IMR-90 (cell line): ENCODE measurements around the gene HSD3B1.

Experiments
- BHLHE40 ChIP-seq: fragments of 150-350 bp; IDR thresholded peaks from 2 replicates; pipeline ENCODE4 v1.6.1; 2016; ENCODE audit warnings: mild to moderate bottlenecking, low read depth, low read length
- CHD1 ChIP-seq: IDR thresholded peaks from 2 replicates; pipeline ENCODE4 v1.6.1; 2012; ENCODE audit warnings: low read depth, low read length, improper control_type of control experiment
- MAFK ChIP-seq: IDR thresholded peaks from 2 replicates; pipeline ENCODE4 v1.6.1; 2012; ENCODE audit warnings: low read depth, low read length, improper control_type of control experiment
- NFE2L2 ChIP-seq: fragments of 150-350 bp; IDR thresholded peaks from 2 replicates; pipeline ENCODE4 v1.6.1; 2016; ENCODE audit warnings: low read depth, mild to moderate bottlenecking, low read length
- POLR2A ChIP-seq: IDR thresholded peaks from 2 replicates; pipeline ENCODE4 v1.6.1; 2012; ENCODE audit warnings: mild to moderate bottlenecking, low read depth, low read length
- RCOR1 ChIP-seq: IDR thresholded peaks from 2 replicates; pipeline ENCODE4 v1.6.1; 2012; ENCODE audit warnings: mild to moderate bottlenecking, low read length, improper control_type of control experiment; ENCODE audit not compliant: insufficient replicate concordance
- RFX5 ChIP-seq: IDR thresholded peaks from 2 replicates; pipeline ENCODE4 v1.8.0; 2012; ENCODE audit warnings: low read depth, mild to moderate bottlenecking, low read length, moderate library complexity
- TF ChIP-seq, protein P1 (sequence below): conservative IDR thresholded peaks from 2 replicates; pipeline ENCODE4 v1.5.1; 2012; ENCODE audit warnings: mild to moderate bottlenecking, low read depth, low read length, improper control_type of control experiment

DNA sequence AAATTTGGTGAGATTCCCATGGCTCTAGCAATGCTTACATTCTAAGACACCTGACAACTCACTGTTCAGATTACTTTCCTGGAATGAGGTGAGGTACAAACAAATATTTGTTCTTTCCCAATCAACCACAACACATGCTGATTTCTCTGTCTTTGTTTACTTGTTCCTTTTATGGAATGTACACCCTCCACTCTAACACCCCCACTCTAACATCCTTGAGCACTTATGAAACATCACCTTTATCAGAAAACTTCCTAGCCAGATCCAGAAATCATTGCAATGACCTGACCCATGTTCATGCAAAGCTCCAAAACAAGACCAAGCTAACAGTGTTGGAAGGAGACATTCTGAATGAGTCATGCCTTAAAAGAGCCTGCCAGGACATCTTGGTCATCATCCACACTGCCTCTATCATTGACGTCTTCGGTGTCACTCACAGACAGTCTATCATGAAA lies 35.5 kb downstream of the HSD3B1 start:
- TF ChIP-seq, protein P1, sequence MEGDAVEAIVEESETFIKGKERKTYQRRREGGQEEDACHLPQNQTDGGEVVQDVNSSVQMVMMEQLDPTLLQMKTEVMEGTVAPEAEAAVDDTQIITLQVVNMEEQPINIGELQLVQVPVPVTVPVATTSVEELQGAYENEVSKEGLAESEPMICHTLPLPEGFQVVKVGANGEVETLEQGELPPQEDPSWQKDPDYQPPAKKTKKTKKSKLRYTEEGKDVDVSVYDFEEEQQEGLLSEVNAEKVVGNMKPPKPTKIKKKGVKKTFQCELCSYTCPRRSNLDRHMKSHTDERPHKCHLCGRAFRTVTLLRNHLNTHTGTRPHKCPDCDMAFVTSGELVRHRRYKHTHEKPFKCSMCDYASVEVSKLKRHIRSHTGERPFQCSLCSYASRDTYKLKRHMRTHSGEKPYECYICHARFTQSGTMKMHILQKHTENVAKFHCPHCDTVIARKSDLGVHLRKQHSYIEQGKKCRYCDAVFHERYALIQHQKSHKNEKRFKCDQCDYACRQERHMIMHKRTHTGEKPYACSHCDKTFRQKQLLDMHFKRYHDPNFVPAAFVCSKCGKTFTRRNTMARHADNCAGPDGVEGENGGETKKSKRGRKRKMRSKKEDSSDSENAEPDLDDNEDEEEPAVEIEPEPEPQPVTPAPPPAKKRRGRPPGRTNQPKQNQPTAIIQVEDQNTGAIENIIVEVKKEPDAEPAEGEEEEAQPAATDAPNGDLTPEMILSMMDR = no peak
- TF ChIP-seq MAFK (no peak), RFX5 (no peak), NFE2L2 (no peak), POLR2A (no peak), CHD1 (no peak), RCOR1 (no peak), BHLHE40 (no peak)
